ENCODE results near the gene BTF3.
"Not testable (repeated sequence)": the region's sequence is repeated elsewhere in the genome, so short reads cannot be mapped to it uniquely, and the experiment has no call there.

The BTF3 gene

DNA sequence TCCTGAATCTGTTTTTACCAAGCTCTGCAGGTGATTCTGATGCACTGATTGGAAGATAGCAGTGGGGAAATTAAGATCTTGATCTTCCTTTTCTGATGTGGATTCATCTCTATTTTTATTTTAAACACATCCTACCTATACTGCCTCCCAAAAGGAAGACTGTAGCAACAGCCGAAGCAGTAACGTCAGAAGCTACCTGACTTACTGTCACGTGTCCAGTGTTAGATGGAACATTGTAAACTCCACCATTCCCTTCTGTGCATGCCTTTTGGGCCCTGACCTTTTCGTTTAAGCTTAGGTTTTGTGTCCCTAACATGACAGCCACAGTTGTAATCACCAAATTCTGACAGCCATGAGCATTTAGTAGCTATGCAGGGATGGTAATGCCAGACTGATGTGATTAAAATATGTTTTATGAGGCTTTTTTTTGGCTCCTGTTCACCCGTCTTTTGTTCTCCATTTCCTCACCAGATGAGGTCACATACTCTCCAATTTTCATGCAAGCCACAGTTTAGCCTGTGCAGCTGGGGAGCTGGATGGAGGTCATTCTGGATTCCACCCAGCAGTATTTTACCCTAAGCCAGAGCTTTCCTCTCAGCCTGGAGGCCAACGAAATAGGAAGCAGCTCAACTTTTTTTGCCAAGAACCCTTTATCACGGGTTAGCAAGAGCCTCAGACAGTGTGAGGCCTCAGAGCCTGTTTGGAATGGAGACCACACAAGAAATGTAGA lies 34.1 kb upstream of the BTF3 start (continued):
- TF ChIP-seq, protein P1, sequence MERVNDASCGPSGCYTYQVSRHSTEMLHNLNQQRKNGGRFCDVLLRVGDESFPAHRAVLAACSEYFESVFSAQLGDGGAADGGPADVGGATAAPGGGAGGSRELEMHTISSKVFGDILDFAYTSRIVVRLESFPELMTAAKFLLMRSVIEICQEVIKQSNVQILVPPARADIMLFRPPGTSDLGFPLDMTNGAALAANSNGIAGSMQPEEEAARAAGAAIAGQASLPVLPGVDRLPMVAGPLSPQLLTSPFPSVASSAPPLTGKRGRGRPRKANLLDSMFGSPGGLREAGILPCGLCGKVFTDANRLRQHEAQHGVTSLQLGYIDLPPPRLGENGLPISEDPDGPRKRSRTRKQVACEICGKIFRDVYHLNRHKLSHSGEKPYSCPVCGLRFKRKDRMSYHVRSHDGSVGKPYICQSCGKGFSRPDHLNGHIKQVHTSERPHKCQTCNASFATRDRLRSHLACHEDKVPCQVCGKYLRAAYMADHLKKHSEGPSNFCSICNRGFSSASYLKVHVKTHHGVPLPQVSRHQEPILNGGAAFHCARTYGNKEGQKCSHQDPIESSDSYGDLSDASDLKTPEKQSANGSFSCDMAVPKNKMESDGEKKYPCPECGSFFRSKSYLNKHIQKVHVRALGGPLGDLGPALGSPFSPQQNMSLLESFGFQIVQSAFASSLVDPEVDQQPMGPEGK (CRISPR knock-in tag; IDR thresholded peaks at IDR 0.05; ENCODE audit: borderline replicate concordance), result no peak
- no peak for TF ChIP-seq PPARA (CRISPR knock-in tag; IDR thresholded peaks at IDR 0.05; ENCODE audit: borderline replicate concordance)
- no peak for TF ChIP-seq GLIS3 (CRISPR knock-in tag; IDR thresholded peaks at IDR 0.05)
- no peak for TF ChIP-seq SNAI2 (CRISPR knock-in tag; IDR thresholded peaks at IDR 0.05)

DNA sequence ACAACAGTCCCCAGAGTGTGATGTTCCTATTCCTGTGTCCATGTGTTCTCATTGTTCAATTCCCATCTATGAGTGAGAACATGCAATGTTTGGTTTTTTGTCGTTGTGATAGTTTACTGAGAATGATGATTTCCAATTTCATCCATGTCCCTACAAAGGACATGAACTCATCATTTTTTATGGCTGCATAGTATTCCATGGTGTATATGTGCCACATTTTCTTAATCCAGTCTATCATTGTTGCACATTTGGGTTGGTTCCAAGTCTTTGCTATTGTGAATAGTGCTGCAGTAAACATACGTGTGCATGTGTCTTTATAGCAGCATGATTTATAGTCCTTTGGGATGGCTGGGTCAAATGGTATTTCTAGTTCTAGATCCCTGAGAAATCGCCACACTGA lies 29.6 kb upstream of the BTF3 start:
- ATAC-seq, result not testable (repeated sequence)

DNA sequence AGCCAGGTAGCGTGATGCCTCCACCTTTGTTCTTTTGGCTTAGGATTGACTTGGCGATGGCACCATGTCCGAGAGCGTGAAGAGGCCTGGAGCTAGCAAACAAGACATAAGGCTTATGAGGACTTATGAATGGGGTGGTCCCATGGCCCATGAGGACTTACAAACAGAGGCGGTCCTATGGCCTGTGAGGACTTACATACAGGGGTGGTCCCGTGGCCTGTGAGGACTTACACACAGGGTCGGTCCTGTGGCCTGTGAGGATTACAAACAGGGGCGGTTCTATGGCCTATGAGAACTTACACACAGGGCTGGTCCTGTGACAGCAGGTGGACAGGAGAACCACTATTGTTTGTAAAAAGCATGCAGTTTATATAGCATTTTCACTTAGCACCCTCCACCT lies 28.4 kb upstream of the BTF3 start:
- ATAC-seq, result no peak
- TF ChIP-seq, protein P1 (CRISPR knock-in tag; IDR thresholded peaks at IDR 0.05; ENCODE audit: borderline replicate concordance), result no peak
- TF ChIP-seq, protein P2, sequence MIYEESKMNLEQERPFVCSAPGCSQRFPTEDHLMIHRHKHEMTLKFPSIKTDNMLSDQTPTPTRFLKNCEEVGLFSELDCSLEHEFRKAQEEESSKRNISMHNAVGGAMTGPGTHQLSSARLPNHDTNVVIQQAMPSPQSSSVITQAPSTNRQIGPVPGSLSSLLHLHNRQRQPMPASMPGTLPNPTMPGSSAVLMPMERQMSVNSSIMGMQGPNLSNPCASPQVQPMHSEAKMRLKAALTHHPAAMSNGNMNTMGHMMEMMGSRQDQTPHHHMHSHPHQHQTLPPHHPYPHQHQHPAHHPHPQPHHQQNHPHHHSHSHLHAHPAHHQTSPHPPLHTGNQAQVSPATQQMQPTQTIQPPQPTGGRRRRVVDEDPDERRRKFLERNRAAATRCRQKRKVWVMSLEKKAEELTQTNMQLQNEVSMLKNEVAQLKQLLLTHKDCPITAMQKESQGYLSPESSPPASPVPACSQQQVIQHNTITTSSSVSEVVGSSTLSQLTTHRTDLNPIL (CRISPR knock-in tag; IDR thresholded peaks at IDR 0.05; ENCODE audit: low read depth), result no peak
- TF ChIP-seq ZNF8 (CRISPR knock-in tag; IDR thresholded peaks at IDR 0.05) (no peak), ARNTL (CRISPR knock-in tag; IDR thresholded peaks at IDR 0.05; ENCODE audit: borderline replicate concordance, low read depth) (no peak), ZC3H10 (CRISPR knock-in tag; IDR thresholded peaks at IDR 0.05) (no peak), ZNF70 (CRISPR knock-in tag; IDR thresholded peaks at IDR 0.05) (no peak), GLIS3 (CRISPR knock-in tag; IDR thresholded peaks at IDR 0.05) (no peak), ZFP30 (CRISPR knock-in tag; IDR thresholded peaks at IDR 0.05) (no peak), ZFP3 (CRISPR knock-in tag; IDR thresholded peaks at IDR 0.05) (no peak), RARB (CRISPR knock-in tag; IDR thresholded peaks at IDR 0.05) (no peak), ISL1 (CRISPR knock-in tag; IDR thresholded peaks at IDR 0.05) (no peak), ESRRG (CRISPR knock-in tag; IDR thresholded peaks at IDR 0.05) (no peak)
- TF ChIP-seq, protein P3, sequence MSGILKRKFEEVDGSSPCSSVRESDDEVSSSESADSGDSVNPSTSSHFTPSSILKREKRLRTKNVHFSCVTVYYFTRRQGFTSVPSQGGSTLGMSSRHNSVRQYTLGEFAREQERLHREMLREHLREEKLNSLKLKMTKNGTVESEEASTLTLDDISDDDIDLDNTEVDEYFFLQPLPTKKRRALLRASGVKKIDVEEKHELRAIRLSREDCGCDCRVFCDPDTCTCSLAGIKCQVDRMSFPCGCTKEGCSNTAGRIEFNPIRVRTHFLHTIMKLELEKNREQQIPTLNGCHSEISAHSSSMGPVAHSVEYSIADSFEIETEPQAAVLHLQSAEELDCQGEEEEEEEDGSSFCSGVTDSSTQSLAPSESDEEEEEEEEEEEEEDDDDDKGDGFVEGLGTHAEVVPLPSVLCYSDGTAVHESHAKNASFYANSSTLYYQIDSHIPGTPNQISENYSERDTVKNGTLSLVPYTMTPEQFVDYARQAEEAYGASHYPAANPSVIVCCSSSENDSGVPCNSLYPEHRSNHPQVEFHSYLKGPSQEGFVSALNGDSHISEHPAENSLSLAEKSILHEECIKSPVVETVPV (CRISPR knock-in tag; IDR thresholded peaks at IDR 0.05), result no peak
- TF ChIP-seq, protein P4, sequence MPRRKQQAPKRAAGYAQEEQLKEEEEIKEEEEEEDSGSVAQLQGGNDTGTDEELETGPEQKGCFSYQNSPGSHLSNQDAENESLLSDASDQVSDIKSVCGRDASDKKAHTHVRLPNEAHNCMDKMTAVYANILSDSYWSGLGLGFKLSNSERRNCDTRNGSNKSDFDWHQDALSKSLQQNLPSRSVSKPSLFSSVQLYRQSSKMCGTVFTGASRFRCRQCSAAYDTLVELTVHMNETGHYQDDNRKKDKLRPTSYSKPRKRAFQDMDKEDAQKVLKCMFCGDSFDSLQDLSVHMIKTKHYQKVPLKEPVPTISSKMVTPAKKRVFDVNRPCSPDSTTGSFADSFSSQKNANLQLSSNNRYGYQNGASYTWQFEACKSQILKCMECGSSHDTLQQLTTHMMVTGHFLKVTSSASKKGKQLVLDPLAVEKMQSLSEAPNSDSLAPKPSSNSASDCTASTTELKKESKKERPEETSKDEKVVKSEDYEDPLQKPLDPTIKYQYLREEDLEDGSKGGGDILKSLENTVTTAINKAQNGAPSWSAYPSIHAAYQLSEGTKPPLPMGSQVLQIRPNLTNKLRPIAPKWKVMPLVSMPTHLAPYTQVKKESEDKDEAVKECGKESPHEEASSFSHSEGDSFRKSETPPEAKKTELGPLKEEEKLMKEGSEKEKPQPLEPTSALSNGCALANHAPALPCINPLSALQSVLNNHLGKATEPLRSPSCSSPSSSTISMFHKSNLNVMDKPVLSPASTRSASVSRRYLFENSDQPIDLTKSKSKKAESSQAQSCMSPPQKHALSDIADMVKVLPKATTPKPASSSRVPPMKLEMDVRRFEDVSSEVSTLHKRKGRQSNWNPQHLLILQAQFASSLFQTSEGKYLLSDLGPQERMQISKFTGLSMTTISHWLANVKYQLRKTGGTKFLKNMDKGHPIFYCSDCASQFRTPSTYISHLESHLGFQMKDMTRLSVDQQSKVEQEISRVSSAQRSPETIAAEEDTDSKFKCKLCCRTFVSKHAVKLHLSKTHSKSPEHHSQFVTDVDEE (CRISPR knock-in tag; IDR thresholded peaks at IDR 0.05), result no peak

DNA sequence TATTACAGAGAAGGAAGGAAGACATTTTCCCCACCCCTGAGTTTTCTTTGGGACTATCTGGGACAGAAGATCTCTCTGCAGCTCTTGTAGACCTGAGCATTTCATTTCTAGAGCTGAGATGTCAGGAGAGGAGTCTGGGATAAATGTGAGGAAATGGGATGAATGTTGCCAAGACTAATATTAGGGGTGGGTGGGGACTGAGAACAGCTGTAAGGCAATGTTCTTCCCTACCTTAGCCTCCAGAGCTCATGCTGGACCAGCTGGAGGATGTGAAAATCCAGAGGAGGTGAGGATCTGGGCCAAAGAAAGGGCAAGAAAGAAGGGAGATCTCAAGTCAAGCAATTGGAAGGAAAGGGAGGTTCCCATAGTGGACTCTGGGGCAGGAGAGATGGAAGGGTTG lies 26.6 kb upstream of the BTF3 start:
- no peak for TF ChIP-seq ZNF8 (CRISPR knock-in tag; IDR thresholded peaks at IDR 0.05)
- TF ChIP-seq, protein P5, sequence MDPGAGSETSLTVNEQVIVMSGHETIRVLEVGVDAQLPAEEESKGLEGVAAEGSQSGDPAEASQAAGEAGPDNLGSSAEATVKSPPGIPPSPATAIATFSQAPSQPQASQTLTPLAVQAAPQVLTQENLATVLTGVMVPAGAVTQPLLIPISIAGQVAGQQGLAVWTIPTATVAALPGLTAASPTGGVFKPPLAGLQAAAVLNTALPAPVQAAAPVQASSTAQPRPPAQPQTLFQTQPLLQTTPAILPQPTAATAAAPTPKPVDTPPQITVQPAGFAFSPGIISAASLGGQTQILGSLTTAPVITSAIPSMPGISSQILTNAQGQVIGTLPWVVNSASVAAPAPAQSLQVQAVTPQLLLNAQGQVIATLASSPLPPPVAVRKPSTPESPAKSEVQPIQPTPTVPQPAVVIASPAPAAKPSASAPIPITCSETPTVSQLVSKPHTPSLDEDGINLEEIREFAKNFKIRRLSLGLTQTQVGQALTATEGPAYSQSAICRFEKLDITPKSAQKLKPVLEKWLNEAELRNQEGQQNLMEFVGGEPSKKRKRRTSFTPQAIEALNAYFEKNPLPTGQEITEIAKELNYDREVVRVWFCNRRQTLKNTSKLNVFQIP (CRISPR knock-in tag; IDR thresholded peaks at IDR 0.05; ENCODE audit: borderline replicate concordance, low read depth), result no peak
- no peak for ATAC-seq
